Activated naive CD8-positive, alpha-beta T cell treated with anti-CD3 and anti-CD28 coated beads, Interleukin-2, amount 50 U/mL, for 16 hours (primary cell): ENCODE results near the gene HOXD12.

Source experiments
- DNase-seq: peaks from one replicate; pipeline ENCODE4 v3.0.0-alpha.2; 2020; ENCODE audit warnings: low read depth, low spot score

The HOXD12 gene

DNA sequence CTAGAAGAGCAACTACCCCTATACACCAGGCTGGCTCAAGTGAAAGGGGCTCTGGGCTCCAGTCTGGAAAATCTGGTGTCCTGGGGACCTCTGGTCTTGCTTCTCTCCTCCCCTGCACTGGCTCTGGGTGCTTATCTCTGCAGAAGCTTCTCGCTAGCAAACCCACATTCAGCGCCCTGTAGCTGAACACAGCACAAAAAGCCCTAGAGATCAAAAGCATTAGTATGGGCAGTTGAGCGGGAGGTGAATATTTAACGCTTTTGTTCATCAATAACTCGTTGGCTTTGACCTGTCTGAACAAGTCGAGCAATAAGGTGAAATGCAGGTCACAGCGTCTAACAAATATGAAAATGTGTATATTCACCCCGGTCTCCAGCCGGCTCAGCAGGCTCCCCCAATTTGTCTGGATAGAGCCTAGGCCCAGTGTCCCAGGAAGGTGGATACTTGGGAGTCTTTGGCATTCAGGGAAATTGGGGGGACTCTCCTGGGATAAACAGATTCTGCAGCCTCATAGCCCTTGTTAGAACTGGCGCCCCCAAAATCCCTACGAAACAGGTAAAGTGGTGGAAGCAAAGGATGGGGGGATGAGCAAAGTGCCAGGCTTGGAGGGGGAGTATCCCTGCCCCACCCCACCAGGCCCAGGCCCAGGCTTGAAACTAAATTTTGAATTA is 49.3 kb downstream of the HOXD12 start:
- DNase-seq: no peak

DNA sequence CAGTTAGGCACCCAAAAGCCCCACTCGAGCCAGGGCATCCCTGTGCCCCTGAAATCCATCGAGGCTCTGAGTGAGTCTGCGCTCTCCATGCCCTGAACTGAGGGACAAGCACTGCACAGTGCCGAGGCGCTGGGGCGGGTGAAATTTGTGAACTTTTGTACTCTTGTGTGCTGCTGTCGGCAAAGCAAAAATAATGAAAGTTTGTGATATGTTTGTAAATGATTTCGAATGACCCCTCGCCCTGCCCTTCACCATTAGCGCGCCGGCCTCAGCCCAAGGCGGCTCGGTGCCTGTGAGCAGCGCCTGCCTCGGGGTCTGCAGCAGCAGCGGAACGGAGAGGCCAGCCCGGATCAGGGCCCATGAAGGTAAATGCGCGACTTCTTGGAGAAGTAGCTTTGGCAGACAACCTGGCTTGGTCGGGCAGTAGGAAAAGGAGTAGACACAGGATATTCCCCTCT is 49.9 kb downstream of the HOXD12 start:
- DNase-seq: no peak

GRCh38 chr2:176149939-176150583 is 50.5 kb downstream of the HOXD12 start:
- no peak for DNase-seq

- no peak for DNase-seq
Measured at GRCh38 chr2:176150584-176151441, 51.2 kb downstream of the HOXD12 start.

DNA sequence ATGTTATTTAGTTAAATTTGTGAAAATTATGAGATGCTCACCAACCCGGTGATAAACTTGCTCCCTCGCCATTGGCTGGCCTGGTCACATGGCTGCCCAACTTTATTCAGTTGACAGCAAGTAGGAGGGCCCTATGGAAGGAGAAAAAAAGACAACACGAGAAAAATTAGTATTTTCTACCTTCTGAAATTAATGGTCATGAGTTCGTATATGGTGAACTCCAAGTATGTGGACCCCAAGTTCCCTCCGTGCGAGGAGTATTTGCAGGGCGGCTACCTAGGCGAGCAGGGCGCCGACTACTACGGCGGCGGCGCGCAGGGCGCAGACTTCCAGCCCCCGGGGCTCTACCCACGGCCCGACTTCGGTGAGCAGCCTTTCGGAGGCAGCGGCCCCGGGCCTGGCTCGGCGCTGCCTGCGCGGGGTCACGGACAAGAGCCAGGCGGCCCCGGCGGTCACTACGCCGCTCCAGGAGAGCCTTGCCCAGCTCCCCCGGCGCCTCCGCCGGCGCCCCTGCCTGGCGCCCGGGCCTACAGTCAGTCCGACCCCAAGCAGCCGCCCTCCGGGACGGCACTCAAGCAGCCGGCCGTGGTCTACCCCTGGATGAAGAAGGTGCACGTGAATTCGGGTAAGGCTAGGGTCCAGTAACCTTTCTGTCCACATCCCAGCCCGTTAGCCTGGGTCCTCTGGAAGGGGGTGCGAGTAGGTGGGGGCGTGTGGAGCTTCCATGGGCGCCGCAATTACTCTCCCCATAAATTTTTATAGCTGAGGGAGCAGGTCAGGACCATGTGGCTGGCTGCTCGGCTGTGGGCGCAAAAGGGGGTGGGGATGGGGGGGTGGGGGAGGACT is 52.1 kb downstream of the HOXD12 start, which contains the start of gene HOXD4:
Gene HOXD4 (plus strand): TSS at position 109 of the 846 bp plus-strand sequence. CDS start 84 bp downstream, at position 193.
- no peak for DNase-seq
